HEK293T (cell line): ENCODE data around the gene GGT1.
"Not testable (repeated sequence)": the region's sequence is repeated elsewhere in the genome, so short reads cannot be mapped to it uniquely, and the experiment has no call there.

ENCODE experiments used
- BHLHE40 ChIP-seq: fragments of 450-650 bp; IDR thresholded peaks from 2 replicates; pipeline ENCODE4 v1.6.1; 2016; ENCODE audit warnings: mild to moderate bottlenecking, moderate library complexity, borderline replicate concordance
- FOXA1 ChIP-seq: fragments of 450-650 bp; IDR thresholded peaks from 2 replicates; pipeline ENCODE4 v1.6.1; 2016; ENCODE audit warnings: mild to moderate bottlenecking
- FOXK2 ChIP-seq: fragments of 450-650 bp; IDR thresholded peaks from 2 replicates; pipeline ENCODE4 v1.6.1; 2016; ENCODE audit warnings: mild to moderate bottlenecking
- FOXM1 ChIP-seq: fragments of 450-650 bp; IDR thresholded peaks from 2 replicates; pipeline ENCODE4 v1.6.1; 2017; ENCODE audit warnings: mild to moderate bottlenecking, borderline replicate concordance
- L3MBTL2 ChIP-seq: fragments of 450-650 bp; conservative IDR thresholded peaks from 2 replicates; pipeline ENCODE4 v1.6.1; 2016; ENCODE audit warnings: mild to moderate bottlenecking
- LEF1 ChIP-seq: fragments of 450-650 bp; IDR thresholded peaks from 2 replicates; pipeline ENCODE4 v1.6.1; 2017; ENCODE audit warnings: mild to moderate bottlenecking, borderline replicate concordance
- SP1 ChIP-seq: fragments of 450-650 bp; IDR thresholded peaks from 2 replicates; pipeline ENCODE4 v1.6.1; 2017
- SUZ12 ChIP-seq: fragments of 450-650 bp; IDR thresholded peaks from 2 replicates; pipeline ENCODE4 v1.6.1; 2016; ENCODE audit warnings: mild to moderate bottlenecking
- TARDBP ChIP-seq: fragments of 450-650 bp; IDR thresholded peaks from 2 replicates; pipeline ENCODE4 v1.6.1; 2016

DNA sequence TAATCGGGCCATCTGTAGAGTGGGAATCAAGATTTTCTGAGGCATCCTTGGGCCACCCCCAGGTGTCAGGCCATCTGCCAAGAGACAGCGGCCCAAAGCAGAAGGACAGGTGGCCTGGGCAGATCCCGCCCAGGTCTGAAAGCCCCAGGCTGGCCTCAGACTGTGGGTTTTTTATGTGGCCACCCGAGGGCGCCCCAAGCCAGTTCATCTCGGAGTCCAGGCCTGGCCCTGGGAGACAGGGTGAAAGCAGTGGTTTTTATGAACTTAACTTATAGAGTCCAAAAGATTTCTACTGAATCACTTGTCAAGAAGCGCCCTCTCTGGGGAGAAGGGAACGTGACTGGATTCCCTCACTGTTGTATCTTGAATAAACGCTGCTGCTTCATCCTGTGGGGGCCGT lies 47.9 kb downstream of the GGT1 start:
- not testable (repeated sequence) for TF ChIP-seq BHLHE40, FOXK2, SP1, FOXM1, FOXA1, LEF1, TARDBP, L3MBTL2, SUZ12
